ENCODE measurements around the gene MALAT1. TPM values are rescaled to one million over a fixed set of nuclear protein-coding genes. Genes with fewer than 3 reads are reported as not detected.
A peak's percentile ranks its signal among the peaks of the same experiment; 100 is the strongest.

The MALAT1 gene
- total and polyA plus RNA-seq, 10 of the 15 experiments (the other 5 are each of a cell fraction or from before 2014, with no cell fraction given) = 448 to 8,160 (median 2,019) TPM

DNA sequence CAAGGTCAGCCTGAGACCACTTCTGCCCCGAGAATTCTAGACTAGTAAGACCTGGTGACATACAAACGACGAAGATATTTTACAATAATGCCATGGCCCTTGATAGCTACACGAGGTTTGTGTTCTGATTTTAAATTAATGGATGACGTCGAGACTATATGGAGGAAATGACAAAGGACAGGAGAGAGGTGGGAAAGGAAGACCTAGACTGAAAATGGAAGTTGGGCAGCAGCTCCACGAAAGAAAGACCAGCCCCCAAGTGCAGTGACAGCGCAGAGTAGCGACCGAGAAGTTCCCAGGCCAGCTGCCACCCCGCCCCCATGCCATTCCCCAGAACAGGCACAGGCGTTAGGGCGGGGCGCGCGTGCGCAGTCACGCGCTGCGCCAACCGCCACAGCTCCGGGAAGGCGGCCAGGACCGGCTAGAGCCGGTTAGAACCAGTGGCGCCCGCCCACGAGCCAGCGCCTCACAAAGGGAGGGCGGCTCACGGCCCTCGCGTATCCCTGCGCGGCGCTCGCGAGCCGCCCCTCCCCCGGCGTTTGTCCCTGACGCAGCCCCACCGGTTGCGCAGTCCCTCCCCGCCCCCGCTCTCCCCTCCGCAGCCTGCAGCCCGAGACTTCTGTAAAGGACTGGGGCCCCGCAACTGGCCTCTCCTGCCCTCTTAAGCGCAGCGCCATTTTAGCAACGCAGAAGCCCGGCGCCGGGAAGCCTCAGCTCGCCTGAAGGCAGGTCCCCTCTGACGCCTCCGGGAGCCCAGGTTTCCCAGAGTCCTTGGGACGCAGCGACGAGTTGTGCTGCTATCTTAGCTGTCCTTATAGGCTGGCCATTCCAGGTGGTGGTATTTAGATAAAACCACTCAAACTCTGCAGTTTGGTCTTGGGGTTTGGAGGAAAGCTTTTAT, 1.5 kb upstream of the MALAT1 start (continued):
- TF ChIP-seq, protein P1, sequence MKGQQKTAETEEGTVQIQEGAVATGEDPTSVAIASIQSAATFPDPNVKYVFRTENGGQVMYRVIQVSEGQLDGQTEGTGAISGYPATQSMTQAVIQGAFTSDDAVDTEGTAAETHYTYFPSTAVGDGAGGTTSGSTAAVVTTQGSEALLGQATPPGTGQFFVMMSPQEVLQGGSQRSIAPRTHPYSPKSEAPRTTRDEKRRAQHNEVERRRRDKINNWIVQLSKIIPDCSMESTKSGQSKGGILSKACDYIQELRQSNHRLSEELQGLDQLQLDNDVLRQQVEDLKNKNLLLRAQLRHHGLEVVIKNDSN (IDR thresholded peaks at IDR 0.05; ENCODE audit: borderline replicate concordance, extremely low read length, insufficient read depth, low read depth, low read length) = no peak
- TF ChIP-seq, protein P2, sequence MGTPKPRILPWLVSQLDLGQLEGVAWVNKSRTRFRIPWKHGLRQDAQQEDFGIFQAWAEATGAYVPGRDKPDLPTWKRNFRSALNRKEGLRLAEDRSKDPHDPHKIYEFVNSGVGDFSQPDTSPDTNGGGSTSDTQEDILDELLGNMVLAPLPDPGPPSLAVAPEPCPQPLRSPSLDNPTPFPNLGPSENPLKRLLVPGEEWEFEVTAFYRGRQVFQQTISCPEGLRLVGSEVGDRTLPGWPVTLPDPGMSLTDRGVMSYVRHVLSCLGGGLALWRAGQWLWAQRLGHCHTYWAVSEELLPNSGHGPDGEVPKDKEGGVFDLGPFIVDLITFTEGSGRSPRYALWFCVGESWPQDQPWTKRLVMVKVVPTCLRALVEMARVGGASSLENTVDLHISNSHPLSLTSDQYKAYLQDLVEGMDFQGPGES (IDR thresholded peaks at IDR 0.05) = no peak
- TF ChIP-seq FOS (IDR thresholded peaks at IDR 0.05; ENCODE audit: borderline replicate concordance, extremely low read depth, insufficient read length) = no peak
- peak; percentile 90 for TF ChIP-seq SMAD1 (IDR thresholded peaks at IDR 0.05; ENCODE audit: low read depth, partially characterized antibody)
- TF ChIP-seq MYB (IDR thresholded peaks at IDR 0.05; ENCODE audit: borderline replicate concordance, low read depth, low read length) = peak; percentile 99
- no peak for TF ChIP-seq TARDBP (IDR thresholded peaks at IDR 0.05; ENCODE audit: borderline replicate concordance)
- TF ChIP-seq, protein P3, sequence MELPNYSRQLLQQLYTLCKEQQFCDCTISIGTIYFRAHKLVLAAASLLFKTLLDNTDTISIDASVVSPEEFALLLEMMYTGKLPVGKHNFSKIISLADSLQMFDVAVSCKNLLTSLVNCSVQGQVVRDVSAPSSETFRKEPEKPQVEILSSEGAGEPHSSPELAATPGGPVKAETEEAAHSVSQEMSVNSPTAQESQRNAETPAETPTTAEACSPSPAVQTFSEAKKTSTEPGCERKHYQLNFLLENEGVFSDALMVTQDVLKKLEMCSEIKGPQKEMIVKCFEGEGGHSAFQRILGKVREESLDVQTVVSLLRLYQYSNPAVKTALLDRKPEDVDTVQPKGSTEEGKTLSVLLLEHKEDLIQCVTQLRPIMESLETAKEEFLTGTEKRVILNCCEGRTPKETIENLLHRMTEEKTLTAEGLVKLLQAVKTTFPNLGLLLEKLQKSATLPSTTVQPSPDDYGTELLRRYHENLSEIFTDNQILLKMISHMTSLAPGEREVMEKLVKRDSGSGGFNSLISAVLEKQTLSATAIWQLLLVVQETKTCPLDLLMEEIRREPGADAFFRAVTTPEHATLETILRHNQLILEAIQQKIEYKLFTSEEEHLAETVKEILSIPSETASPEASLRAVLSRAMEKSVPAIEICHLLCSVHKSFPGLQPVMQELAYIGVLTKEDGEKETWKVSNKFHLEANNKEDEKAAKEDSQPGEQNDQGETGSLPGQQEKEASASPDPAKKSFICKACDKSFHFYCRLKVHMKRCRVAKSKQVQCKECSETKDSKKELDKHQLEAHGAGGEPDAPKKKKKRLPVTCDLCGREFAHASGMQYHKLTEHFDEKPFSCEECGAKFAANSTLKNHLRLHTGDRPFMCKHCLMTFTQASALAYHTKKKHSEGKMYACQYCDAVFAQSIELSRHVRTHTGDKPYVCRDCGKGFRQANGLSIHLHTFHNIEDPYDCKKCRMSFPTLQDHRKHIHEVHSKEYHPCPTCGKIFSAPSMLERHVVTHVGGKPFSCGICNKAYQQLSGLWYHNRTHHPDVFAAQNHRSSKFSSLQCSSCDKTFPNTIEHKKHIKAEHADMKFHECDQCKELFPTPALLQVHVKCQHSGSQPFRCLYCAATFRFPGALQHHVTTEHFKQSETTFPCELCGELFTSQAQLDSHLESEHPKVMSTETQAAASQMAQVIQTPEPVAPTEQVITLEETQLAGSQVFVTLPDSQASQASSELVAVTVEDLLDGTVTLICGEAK (IDR thresholded peaks at IDR 0.05; ENCODE audit: borderline replicate concordance) = no peak; the same call in 1 of the 2 replicates
- TF ChIP-seq SREBF1 (IDR thresholded peaks at IDR 0.05; ENCODE audit: low read length) = no peak
- TF ChIP-seq, protein P4, sequence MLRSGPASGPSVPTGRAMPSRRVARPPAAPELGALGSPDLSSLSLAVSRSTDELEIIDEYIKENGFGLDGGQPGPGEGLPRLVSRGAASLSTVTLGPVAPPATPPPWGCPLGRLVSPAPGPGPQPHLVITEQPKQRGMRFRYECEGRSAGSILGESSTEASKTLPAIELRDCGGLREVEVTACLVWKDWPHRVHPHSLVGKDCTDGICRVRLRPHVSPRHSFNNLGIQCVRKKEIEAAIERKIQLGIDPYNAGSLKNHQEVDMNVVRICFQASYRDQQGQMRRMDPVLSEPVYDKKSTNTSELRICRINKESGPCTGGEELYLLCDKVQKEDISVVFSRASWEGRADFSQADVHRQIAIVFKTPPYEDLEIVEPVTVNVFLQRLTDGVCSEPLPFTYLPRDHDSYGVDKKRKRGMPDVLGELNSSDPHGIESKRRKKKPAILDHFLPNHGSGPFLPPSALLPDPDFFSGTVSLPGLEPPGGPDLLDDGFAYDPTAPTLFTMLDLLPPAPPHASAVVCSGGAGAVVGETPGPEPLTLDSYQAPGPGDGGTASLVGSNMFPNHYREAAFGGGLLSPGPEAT (IDR thresholded peaks at IDR 0.05; ENCODE audit: low read depth) = peak; percentile 92
- TF ChIP-seq SMAD5 (IDR thresholded peaks at IDR 0.05; ENCODE audit: low read depth) = peak; percentile 44
- TF ChIP-seq CBFB (IDR thresholded peaks at IDR 0.05; ENCODE audit: low read depth) = 0 out of 2 replicates have a peak, but pooled peaks have one; percentile 5
- no peak for TF ChIP-seq FOXM1 (IDR thresholded peaks at IDR 0.05; ENCODE audit: low read depth, low read length)
- TF ChIP-seq, protein P5, sequence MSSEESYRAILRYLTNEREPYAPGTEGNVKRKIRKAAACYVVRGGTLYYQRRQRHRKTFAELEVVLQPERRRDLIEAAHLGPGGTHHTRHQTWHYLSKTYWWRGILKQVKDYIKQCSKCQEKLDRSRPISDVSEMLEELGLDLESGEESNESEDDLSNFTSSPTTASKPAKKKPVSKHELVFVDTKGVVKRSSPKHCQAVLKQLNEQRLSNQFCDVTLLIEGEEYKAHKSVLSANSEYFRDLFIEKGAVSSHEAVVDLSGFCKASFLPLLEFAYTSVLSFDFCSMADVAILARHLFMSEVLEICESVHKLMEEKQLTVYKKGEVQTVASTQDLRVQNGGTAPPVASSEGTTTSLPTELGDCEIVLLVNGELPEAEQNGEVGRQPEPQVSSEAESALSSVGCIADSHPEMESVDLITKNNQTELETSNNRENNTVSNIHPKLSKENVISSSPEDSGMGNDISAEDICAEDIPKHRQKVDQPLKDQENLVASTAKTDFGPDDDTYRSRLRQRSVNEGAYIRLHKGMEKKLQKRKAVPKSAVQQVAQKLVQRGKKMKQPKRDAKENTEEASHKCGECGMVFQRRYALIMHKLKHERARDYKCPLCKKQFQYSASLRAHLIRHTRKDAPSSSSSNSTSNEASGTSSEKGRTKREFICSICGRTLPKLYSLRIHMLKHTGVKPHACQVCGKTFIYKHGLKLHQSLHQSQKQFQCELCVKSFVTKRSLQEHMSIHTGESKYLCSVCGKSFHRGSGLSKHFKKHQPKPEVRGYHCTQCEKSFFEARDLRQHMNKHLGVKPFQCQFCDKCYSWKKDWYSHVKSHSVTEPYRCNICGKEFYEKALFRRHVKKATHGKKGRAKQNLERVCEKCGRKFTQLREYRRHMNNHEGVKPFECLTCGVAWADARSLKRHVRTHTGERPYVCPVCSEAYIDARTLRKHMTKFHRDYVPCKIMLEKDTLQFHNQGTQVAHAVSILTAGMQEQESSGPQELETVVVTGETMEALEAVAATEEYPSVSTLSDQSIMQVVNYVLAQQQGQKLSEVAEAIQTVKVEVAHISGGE (CRISPR knock-in tag; IDR thresholded peaks at IDR 0.05) = no peak
- no peak for TF ChIP-seq SUPT20H (IDR thresholded peaks at IDR 0.05; ENCODE audit: borderline replicate concordance, control insufficient read depth, low read depth, low read length)
- TF ChIP-seq POU2F2 (IDR thresholded peaks at IDR 0.05; ENCODE audit: borderline replicate concordance, low read depth, low read length) = peak; percentile 68
- peak; percentile 8 to 97 for TF ChIP-seq EGR1 (IDR thresholded peaks at IDR 0.05; ENCODE audit: borderline replicate concordance in 1 of 2, low read depth in 2 of 2, low read length in 2 of 2)
- peak; percentile 67; the same call in 1 of the 2 replicates for TF ChIP-seq CHD1 (IDR thresholded peaks at IDR 0.05; ENCODE audit: low read depth, low read length)

All from GM12878 (cell line).